Glomerular visceral epithelial cell (primary cell): ENCODE measurements around the gene RPS10.
"Not testable (repeated sequence)": the region's sequence is repeated elsewhere in the genome, so short reads cannot be mapped to it uniquely, and the experiment has no call there.

Experiments used
- DNase-seq: peaks from one replicate; pipeline ENCODE4 v3.0.0-alpha.2; 2016; ENCODE audit errors: extremely low spot score

Gene RPS10

DNA sequence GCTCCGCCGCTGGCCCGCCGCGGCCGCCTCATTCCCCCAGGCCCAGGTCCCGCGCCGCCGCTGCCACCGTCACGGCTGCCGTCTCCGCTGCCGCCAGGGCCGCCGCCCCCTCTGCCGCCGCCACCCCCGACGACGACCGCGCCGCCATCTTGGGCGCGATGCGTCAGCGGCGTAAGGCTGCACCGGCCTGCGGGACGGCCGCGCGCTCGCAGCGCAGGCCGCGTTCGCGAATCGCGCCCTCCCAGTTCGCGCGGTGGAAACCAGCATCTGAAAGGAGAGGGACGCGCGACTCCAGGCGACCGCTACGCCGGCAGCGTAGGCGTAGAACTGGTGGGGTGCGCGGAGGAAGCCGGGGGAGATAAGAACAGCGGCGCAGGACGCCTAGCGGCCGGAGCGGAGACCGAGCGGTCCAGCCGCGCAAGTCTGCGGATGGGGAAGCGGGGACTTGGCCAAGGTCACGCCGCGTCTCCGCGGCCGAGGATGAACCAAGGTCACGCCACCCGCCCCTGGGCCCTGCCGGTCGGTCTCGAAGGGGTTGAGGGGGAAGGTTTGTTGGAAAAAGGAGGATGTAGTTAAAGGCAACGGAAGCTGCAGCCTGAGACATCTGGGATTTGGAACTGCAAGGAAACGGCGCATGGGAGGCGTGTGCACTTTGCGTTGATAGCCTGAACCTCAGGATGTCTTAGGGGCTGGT is 33.2 kb downstream of the RPS10 start, which contains the start of gene NUDT3:
Gene NUDT3, minus strand, starts transcription at position 173 of the 694 bp plus-strand sequence. CDS start 307 bp downstream, outside the sequence.
- peak; percentile 91 for DNase-seq

DNA sequence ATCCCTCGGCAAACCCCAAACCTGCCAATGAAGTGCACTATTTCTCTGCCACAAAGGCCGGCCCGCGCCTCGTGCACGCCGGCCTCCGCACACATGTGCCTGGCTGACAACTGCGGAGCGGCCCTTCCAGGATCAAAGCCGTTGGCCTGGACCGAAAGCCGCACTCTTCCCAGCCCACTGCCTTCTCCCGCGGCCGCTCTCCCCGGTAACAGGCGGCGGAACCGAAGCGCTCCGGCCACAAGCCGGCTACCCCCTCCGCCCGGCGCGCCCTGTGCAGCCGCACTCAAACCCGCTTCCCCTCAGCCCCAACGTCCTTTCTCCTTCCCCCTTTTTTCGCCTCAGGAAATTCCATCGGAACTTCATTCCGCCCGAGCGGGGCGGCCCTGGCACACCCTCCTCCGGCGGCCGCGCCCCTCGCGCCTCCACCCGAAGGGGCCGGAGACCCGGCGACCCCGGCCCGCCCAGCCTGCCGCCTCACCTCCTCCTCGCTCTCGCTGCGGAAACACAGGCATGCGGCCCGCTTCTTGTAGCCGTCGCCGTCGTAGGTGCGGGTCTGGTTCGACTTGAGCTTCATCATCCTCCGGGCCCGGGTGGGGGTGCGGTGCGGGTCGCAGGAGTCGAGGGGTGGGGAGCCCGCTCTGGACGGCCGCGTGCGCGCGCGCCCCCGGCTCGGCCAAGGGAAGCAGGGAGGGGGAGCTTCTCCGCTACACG is 33.9 kb downstream of the RPS10 start:
- DNase-seq: peak; percentile 57

DNA sequence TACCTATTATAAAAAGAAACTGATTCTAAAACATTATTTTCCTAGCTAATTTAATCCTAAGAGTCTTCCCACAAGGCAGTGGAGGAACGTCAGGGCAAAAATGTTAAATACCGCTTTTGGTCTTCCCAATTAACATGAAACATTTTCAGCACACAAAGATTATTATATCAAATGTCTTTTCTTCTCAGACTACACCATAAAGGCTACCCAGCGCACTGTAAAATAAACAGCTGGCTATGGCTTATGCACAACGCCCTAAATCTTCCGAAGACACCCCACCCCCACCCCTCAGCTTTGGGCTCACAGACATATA is 34.4 kb downstream of the RPS10 start:
- DNase-seq: no peak

DNA sequence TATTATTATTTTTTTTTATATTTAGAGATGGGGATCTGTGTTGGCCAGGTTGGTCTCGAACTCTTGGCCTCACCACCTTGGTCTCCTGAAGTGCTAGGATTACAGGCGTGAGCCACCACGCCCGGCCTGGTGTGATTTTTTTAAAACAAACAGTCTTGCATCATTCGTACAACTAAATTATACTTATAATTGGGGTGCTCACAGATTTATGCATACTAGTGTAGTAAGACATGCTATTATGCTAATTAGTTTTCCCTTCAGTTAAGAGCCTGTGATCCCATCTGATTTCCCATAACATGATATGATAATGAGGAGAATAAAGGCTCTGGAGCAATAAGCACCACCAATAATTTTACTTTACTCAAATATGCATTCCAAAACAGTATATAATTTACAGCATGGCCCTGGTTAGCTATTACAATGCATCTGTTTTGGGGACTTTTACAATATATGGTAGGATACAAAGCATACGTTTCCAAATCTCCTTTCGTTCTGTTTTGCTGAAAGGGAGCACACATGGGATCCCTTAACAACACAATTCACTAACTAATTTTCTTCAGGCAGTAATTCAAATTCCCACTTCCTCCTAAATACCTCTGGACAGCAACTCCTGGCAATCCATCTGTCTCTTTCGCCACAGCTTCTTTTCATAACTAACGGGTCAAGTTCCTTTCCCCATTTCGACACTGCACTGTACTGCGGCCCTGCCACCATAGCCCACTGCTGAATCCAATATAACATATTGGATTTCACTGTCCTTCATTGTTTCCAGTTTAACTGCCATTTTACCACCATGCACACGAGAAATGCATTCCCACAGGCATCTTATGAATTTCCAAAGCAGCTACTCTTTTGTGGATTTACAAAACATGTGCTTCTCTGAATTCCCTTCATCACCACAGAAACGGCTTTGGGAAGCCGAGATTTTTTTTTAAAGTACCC is 35.1 kb downstream of the RPS10 start:
- peak; percentile 46 for DNase-seq

DNA sequence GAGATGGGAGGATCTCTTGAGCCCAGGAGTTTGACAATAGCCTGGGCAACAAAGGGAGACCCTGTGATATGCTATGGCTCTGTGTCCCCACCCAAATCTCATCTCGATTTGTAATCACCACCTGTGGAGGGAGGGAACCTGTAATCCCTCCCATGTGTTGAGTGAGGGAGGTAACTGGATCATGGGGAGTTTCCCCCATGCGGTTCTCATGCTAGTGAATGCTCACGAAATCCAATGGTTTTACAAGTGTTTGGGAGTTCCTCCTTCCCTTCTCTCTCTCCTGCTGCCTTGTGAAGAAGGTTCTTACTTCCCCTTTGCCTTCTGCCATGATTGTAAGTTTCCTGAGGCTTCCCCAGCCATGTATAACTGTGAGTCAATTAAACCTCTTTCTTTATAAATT is 36.8 kb downstream of the RPS10 start:
- DNase-seq: no peak

DNA sequence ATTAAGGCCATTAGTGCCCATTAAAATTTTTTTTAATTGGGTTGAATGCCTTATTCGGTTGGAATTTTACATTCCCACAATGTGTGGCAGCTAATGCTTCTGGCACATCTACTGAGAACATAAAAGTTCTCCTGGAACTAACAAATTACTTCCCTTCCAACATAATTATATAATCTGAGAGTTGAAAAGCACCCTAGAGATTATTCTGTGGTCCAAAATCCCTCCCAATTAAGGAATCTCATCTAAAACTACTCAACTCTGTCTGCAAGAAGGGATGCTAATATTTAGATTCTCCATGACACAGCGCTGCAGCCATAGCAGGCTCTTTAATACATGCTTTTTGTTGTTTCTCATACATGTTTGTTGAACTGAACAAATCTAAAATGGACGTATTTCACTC is 37.4 kb downstream of the RPS10 start:
- DNase-seq: no peak

DNA sequence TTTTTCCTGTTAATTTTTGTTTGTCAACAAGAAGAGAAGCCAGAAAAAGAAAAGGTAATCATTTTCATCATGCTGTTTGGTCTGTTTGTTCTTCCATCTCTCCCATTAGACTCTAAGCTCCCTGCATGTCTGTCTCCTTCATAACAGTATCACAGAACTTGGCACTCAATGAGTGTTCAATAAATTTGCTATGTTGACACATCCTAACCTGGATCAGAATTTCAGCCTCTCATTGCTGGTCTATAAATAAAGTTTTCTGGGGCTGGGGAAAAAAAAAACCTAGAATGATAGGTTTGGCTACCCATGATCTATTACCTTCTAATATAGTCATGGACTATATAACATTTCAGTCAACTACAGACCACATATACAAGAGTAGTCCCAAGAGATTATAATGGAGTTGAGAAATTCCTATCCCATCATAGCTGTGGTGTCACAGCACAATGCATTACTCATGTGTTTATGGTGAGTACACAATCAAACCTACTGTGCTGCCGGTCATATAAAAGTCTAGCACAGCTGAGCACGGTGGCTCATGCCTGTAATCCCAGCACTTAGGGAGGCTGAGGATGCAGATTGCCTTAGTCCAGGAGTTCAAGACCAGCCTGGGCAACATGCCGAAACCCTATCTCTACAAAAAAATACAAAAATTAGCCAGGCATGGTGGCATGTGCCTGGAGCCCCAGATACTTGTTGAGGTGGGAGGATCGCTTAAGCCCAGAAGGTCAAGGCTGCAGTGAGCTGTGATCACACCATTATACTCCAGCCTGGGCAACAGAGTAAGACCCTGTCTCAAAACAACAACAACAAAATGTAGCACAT is 39.3 kb downstream of the RPS10 start:
- DNase-seq: peak; percentile 33

DNA sequence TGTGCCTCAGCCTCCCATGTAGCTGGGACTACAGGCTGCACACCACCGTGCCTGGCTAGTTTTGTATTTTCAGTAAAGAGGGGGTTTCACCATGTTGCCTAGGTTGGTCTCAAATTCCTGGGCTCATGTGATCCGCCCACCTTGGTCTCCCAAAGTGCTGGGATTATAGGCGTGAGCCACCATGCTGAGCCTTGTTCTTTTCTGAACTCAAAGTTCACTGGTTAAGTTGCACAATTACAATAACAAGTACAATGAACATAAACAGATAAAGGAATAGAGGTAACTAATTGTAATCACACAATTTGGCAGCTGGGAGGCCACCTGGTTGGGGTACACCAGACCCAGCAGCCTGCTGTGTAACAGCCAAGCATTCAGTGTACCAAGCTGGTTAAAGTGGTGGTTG is 40.1 kb downstream of the RPS10 start:
- no peak for DNase-seq

DNA sequence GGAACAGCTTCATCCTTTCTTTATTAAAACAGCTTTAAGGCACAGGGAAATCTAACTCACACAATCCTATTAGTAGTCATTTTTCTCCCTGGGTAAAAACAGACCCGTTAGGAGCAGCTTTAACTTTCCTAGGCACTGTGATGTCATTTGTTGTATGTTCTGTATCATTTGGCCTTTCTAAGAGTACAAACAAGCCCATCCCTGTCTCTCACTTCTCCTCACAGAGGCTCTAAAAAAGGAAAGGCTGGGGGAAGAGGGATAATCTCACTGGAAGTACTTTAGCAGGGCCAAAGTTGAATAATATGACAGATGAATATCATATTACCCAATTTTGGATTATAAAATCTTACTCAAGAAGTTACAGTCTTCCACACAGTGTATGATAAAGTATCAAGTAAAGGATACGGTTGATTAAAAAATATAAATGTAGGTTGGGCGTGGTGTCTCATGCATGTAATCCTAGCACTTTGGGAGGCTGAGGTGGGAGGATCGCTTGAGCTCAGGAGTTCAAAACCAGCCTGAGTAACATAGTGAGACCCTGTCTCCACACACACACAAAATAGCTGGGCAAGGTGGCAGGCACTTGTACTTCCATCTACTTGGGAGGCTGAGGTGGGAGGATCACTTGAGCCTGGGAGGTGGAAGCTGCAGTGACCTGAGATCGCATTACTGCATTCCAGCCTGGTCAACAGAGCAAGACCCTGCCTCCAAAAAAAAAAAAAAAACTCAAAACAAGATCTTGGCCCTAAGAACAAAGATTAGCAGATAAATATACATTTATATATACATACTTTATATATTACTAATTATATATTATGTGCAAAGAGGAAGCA is 41.3 kb downstream of the RPS10 start:
- DNase-seq: no peak

DNA sequence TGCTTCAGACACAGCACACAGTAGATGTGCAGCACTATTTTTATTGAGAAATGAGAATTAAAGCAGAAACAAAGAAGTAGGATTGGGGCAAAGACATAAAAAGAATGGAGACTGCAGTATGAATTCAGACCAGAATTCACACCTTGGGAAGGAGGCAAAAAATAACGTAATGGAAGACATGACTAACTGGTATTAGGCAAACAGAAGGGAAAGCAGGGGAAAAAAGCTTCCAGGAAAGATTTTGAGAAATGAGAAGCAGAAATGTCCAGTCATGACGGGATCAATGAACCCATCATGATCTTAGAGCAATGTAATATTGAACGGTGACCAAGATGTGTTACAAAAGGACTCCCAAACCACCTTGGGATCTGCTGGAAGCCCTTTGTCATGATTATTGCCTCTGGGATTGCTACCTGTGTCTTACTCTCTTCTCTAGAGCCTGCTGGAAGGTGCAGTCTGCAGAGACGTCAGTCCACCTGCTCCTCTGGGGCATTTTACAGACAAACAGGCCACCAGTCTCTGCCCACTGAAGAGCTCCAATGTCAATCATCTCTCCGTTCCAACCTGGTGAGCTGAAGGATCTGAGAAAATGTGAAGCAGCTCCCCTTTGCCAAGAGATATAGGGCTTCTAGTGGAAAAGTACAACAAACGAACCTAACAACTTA is 42.1 kb downstream of the RPS10 start:
- DNase-seq: no peak

DNA sequence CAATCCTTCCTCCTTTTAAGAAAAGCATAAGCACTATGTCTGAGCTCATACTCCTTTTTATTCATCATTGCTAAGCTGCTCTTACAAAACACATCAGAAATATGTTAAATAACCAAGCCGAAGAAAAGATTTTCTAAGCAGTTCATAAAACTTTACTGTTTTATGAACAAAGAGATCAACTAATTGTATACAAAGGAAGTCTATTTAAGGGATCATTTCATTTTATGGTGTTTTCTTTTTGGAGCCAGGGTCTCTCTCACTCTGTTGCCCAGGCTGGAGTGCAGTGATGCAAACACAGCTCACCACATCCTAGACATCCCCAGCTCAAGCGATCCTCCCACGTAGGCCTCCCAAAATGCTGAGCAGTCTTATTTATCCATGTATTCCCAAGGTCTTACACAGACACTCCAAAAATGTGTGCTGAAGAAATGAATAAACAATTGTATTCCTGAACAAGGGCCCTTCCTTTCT is 42.7 kb downstream of the RPS10 start:
- DNase-seq: peak; percentile 35

DNA sequence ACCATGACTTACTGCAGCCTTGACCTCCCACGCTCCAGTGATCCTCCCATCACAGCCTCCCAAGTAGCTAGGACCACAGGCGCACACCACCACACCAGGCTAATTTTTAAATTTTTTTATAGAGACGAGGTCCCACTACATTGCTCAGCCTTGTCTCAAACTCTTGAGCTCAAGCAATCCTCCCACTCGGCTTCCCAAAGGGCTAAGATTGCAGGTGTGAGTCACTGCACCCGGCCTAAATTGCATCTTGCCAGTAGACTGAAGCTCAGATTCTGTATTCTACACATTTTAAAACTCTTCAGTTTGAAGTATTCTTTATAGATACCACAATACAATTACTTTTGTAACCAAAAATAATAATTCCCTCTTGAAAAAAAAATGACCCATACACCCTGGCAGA is 44.8 kb downstream of the RPS10 start:
- DNase-seq: no peak

DNA sequence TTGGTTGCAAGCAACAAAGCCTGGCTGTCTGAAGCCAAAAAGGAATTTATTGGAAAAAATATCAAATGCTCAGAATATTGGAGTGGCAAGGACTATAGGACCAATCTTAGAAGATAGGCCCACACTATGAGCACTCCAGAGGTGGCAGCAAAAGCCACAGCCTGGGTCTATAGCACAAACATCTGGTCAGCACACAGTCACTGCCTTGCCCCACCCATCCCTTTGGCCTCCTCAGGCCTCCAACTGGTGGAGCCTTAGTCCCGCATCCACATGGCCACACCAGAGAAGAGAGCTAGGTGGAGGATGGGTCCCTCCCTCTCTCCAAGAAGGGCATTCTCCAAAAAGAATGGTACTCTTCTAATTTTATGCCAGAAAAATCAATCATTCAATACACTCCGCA is 47.4 kb downstream of the RPS10 start:
- DNase-seq: no peak

DNA sequence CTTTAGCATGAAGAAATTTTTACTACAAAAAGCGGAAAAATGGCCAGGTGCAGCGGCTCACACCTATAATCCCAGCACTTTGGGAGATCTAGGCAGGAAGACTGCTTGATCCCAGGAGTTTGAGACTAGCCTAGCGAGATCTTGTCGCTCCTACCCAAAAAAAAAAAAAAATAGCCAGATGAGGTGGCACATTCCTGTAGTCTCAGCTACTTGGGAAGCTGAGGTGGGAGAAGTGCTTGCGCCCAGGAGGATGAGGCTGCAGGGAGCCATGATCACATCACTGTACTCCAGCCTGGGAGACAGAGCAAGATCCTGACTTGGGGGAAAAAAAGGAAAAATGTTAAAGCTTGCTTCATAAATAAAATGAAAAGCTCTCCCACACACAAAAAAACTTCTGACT is 47.9 kb downstream of the RPS10 start:
- DNase-seq: no peak

DNA sequence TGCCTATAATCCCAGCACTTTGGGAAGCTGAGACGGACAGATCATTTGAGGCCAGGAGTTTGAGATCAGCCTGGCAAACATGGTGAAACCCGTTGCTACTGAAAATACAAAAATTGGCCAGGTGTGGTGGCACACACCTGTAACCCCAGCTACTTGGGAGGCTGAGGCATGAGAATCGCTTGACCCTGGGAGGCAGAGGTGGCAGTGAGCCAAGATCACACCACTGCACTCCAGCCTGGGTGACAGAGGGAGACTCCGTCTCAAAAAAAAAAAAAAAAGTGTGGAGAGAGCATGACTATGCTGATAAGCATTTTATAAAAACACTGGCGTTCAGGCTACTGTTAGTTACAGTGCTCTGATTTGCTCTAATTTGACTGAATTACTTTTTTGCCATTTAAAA is 48.3 kb downstream of the RPS10 start:
- not testable (repeated sequence) for DNase-seq

DNA sequence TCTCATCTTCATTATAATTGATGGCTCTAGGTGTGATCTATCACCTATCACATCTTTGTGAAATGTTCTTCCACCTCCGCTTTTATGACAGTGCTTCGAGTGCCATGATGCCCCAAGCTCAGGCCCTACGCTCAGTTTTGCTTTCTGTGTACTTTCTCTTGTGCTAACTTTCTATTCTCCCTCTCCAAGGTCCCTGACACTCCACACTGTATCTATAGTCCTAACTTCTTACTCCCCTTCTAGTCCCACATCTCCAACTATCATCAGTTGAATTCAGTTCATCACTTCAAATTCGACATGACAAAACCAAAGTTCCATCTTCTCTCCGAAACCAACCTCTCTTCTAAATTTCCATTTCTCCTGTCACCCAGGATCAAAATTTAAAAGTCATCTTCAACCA is 50.0 kb downstream of the RPS10 start:
- DNase-seq: no peak

DNA sequence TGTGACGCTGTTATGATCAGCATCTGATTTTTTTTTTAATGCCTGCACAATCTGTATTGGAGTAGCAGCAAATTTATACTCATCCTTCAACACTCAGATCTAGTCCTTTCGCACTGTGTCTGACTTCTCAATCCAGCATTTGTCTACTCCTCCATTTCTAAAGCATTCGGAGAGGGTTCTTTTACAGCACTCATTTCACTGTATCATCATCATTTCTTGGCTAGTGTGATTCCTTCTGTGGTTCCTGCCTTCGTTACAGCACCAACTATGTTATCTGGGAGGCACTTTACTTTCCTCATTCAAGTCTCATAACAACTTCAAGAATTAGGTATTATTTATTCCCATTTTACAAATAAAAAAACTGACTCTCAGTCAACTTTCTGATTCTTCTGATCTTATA is 51.4 kb downstream of the RPS10 start:
- no peak for DNase-seq

DNA sequence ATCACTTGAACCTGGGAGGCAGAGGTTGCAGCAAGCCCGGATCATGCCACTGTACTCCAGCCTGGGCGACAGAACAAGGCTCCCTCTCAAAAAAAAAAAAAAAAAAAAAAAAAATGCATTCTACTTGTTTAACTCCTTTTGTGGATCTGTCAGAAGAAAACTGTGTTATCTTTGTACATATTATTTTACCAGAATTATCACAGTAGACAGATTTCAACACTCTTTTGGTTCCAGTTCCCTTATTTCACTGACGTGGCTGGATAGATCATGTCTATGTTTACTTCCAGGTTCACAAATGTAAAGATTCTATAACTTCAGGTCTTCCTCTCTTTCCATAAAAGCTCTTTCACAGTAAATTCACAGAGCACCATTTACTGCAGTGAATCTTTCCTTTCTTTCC is 51.8 kb downstream of the RPS10 start:
- no peak for DNase-seq

DNA sequence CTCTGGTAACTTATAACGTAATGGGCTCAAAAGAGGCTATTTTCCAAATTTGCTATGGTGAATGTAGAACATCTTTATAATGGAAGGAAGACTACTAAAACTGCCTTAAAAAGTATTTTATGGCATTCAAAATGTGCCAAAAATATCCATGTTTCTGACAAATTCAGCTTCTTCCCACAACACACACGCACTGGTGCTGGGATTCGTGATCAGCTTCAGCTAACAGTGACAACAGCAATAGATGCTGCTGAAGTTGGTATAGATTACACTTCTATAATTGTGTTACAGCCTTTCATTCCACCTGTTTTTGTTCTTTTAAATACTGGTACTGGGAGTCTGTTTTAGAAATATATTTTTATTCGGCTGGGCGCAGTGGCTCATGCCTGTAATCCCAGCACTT is 52.4 kb downstream of the RPS10 start:
- no peak for DNase-seq

DNA sequence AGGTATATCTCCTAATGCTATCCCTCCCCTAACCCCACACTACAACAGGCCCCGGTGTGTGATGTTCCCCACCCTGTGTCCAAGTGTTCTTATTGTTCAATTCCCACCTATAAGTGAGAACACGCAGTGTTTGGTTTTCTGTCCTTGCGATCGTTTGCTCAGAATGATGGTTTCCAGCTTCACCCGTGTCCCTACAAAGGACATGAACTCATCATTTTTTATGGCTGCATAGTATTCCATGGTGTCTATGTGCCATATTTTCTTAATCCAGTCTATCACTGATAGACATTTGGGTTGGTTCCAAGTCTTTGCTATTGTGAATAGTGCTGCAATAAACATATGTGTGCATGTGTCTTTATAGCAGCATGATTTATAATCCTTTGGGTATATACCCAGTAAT is 54.0 kb downstream of the RPS10 start:
- not testable (repeated sequence) for DNase-seq
